MM.1S (cell line): ENCODE measurements around the gene CROT.

Experiments used
- DNase-seq: peaks from one replicate; pipeline ENCODE4 v3.0.0-alpha.2; 2015
- H2AFZ ChIP-seq: fragments of 300-600 bp; sonication (generic); 2 replicates; pipeline ENCODE4 v1.6.0; 2016; ENCODE audit warnings: antibody characterized with exemption, low read length
- H3F3A ChIP-seq: fragments of 300-600 bp; sonication (generic); 2 replicates; pipeline ENCODE4 v1.6.1; 2016; ENCODE audit warnings: mild to moderate bottlenecking, antibody characterized with exemption, low read length, moderate library complexity, mixed read lengths; ENCODE audit not compliant: insufficient read depth
- H3K27ac ChIP-seq: fragments of 300-600 bp; sonication (generic); 2 replicates; pipeline ENCODE4 v1.5.1; 2016; ENCODE audit warnings: mild to moderate bottlenecking, low read length
- H3K27me3 ChIP-seq: fragments of 300-600 bp; sonication (generic); replicated peaks from 2 replicates; pipeline ENCODE4 v1.6.0; 2016; ENCODE audit warnings: low read length; ENCODE audit not compliant: insufficient read depth
- H3K36me3 ChIP-seq: fragments of 300-600 bp; sonication (generic); replicated peaks from 2 replicates; pipeline ENCODE4 v1.6.1; 2016; ENCODE audit warnings: mild to moderate bottlenecking, low read length, mixed read lengths; ENCODE audit not compliant: insufficient read depth
- H3K4me1 ChIP-seq: fragments of 300-600 bp; sonication (generic); 2 replicates; pipeline ENCODE4 v1.6.1; 2016; ENCODE audit warnings: low read length, mixed read lengths
- H3K4me2 ChIP-seq: fragments of 300-600 bp; sonication (generic); 2 replicates; pipeline ENCODE4 v1.6.0; 2016; ENCODE audit warnings: low read depth, low read length
- H3K4me3 ChIP-seq: fragments of 300-600 bp; sonication (generic); 2 replicates; pipeline ENCODE4 v1.5.1; 2016; ENCODE audit warnings: low read length, mixed read lengths
- H3K79me2 ChIP-seq: fragments of 300-600 bp; sonication (generic); 2 replicates; pipeline ENCODE4 v1.6.1; 2016; ENCODE audit warnings: mixed run types, low read length, mixed read lengths
- H3K9ac ChIP-seq: fragments of 300-600 bp; sonication (generic); 2 replicates; pipeline ENCODE4 v1.6.1; 2016; ENCODE audit warnings: low read length, mixed read lengths
- H3K9me2 ChIP-seq: fragments of 300-600 bp; sonication (generic); replicated peaks from 2 replicates; pipeline ENCODE4 v1.6.1; 2016; ENCODE audit warnings: mild to moderate bottlenecking, low read length, mixed read lengths; ENCODE audit not compliant: insufficient read depth
- H3K9me3 ChIP-seq: fragments of 300-600 bp; sonication (generic); replicated peaks from 2 replicates; pipeline ENCODE4 v1.6.1; 2016; ENCODE audit warnings: mild to moderate bottlenecking, low read length, mixed read lengths; ENCODE audit not compliant: insufficient read depth
- H4K20me1 ChIP-seq: fragments of 300-600 bp; sonication (generic); 2 replicates; pipeline ENCODE4 v1.6.1; 2016; ENCODE audit warnings: mild to moderate bottlenecking, low read length, moderate library complexity, mixed read lengths; ENCODE audit not compliant: insufficient read depth
- EZH2 ChIP-seq: fragments of 300-600 bp; sonication (generic); optimal IDR thresholded peaks from 2 replicates; pipeline ENCODE3; 2017; ENCODE audit warnings: low read depth, mild to moderate bottlenecking, antibody characterized with exemption, low read length, mixed read lengths
- EZH2phosphoT487 ChIP-seq: fragments of 300-600 bp; sonication (generic); IDR thresholded peaks from 2 replicates; pipeline ENCODE4 v1.6.1; 2018; ENCODE audit warnings: antibody characterized with exemption, low read length
- TF ChIP-seq, protein P1 (sequence below): fragments of 300-600 bp; sonication (generic); IDR thresholded peaks from 2 replicates; pipeline ENCODE4 v1.5.1; 2016; ENCODE audit warnings: antibody characterized with exemption, low read length, mixed read lengths

The CROT gene

DNA sequence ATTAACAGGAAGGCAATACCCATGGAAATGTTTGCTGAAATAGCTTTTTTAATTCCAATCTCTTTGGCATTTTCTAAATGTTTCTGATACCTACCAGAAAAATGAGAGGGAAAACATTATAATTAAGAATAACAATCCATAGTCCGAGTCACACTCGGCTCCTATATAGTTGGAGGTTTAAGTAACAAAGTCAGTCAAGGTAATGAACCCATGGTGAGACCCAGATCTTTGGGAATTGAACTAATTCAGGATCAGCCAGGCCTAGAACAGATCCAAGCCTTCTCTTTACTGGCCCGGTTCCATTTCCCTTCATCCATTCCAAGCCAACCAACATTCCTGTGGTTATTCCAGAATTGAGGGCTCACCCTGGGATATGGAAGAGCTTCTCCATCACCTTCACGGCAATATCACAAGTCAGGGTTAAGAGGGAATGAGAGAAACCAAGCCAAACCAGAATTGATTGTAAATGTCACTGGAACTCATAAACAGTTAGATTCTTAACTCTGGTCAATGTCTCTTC is 101.7 kb downstream of the CROT start:
- Histone ChIP-seq H3K9me2 (no peaks in the 10 kb centered on the region), H4K20me1 (no peaks in the 10 kb centered on the region), H2AFZ (no peak overlapping the region), H3K27me3 (no peaks in the 10 kb centered on the region), H3K36me3 (no peaks in the 10 kb centered on the region), H3K4me2 (no peak overlapping the region), H3K4me3 (no peak overlapping the region), H3K4me1 (peaks cover 9% of the 10 kb centered on the region; the same call in 1 of the 2 replicates), H3K9ac (no peak overlapping the region), H3F3A (peaks cover 9% of the 10 kb centered on the region; the same call in 1 of the 2 replicates), H3K9me3 (no peaks in the 10 kb centered on the region), H3K79me2 (no peaks in the 10 kb centered on the region), H3K27ac (no peak overlapping the region)
- no peak for TF ChIP-seq EZH2
- TF ChIP-seq, protein P1, sequence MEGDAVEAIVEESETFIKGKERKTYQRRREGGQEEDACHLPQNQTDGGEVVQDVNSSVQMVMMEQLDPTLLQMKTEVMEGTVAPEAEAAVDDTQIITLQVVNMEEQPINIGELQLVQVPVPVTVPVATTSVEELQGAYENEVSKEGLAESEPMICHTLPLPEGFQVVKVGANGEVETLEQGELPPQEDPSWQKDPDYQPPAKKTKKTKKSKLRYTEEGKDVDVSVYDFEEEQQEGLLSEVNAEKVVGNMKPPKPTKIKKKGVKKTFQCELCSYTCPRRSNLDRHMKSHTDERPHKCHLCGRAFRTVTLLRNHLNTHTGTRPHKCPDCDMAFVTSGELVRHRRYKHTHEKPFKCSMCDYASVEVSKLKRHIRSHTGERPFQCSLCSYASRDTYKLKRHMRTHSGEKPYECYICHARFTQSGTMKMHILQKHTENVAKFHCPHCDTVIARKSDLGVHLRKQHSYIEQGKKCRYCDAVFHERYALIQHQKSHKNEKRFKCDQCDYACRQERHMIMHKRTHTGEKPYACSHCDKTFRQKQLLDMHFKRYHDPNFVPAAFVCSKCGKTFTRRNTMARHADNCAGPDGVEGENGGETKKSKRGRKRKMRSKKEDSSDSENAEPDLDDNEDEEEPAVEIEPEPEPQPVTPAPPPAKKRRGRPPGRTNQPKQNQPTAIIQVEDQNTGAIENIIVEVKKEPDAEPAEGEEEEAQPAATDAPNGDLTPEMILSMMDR = no peak
- TF ChIP-seq EZH2phosphoT487 = no peak
- DNase-seq = no peak

DNA sequence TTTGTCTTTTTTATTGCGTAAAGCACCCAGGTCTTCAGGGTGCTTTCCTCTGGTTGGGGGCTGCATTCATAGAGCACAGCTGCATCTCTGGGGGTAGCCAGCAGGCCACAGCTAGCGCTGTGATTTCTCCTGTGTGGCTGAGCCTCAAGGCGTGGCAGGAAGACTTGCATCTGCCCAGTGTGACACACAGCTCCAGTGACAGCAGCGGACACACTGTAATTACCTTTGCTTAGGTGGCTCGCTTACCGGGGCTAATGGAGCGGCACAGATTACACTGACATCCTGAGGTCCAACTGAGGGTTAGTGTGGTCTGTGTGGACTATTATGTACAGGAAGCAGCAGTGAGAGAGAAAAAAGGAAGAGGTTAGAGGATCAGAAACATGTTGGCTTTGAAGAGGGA is 102.9 kb downstream of the CROT start:
- Histone ChIP-seq H3K27ac (no peak overlapping the region), H2AFZ (no peak overlapping the region), H3K9ac (no peak overlapping the region), H3K79me2 (no peaks in the 10 kb centered on the region), H3K4me2 (no peak overlapping the region), H4K20me1 (no peaks in the 10 kb centered on the region), H3F3A (peaks cover 9% of the 10 kb centered on the region; the same call in 1 of the 2 replicates), H3K27me3 (no peaks in the 10 kb centered on the region), H3K9me3 (no peaks in the 10 kb centered on the region), H3K4me1 (peaks cover 9% of the 10 kb centered on the region; the same call in 1 of the 2 replicates), H3K4me3 (no peak overlapping the region), H3K9me2 (no peaks in the 10 kb centered on the region), H3K36me3 (no peaks in the 10 kb centered on the region)
- TF ChIP-seq, protein P1 = no peak
- no peak for TF ChIP-seq EZH2
- TF ChIP-seq EZH2phosphoT487 = no peak
- no peak for DNase-seq
